VCaP (cell line): ENCODE measurements around the gene CHD9.

Experiments
- H3K27ac ChIP-seq: fragments of 450-650 bp; 2 replicates; pipeline ENCODE4 v1.5.1; 2017
- TF ChIP-seq, protein P1 (sequence below): fragments of 450-650 bp; conservative IDR thresholded peaks from 2 replicates; pipeline ENCODE4 v1.5.1; 2017; ENCODE audit warnings: mild to moderate bottlenecking, moderate library complexity

The CHD9 gene

DNA sequence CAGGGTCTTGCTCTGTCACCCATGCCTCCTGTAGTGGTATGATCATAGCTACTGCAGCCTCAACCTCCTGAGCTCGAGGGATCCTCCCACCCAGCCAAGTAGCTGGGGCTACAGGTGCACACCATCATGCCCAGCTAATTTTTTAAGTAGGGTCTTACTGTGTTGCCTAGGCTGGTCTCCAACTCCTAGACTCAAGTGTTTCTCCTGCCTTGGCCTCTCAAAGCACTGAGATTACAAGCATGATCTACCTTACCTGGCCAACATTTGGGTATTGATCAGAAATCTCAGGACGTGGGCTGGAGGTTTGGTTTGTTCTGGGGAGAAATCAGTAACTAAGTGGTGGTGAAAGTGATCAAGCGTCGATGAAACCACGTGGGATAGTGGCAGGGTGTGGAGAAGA, 4.1 kb downstream of the CHD9 start:
- TF ChIP-seq, protein P1, sequence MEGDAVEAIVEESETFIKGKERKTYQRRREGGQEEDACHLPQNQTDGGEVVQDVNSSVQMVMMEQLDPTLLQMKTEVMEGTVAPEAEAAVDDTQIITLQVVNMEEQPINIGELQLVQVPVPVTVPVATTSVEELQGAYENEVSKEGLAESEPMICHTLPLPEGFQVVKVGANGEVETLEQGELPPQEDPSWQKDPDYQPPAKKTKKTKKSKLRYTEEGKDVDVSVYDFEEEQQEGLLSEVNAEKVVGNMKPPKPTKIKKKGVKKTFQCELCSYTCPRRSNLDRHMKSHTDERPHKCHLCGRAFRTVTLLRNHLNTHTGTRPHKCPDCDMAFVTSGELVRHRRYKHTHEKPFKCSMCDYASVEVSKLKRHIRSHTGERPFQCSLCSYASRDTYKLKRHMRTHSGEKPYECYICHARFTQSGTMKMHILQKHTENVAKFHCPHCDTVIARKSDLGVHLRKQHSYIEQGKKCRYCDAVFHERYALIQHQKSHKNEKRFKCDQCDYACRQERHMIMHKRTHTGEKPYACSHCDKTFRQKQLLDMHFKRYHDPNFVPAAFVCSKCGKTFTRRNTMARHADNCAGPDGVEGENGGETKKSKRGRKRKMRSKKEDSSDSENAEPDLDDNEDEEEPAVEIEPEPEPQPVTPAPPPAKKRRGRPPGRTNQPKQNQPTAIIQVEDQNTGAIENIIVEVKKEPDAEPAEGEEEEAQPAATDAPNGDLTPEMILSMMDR, result no peak
- H3K27ac ChIP-seq, result no peak overlapping the region

DNA sequence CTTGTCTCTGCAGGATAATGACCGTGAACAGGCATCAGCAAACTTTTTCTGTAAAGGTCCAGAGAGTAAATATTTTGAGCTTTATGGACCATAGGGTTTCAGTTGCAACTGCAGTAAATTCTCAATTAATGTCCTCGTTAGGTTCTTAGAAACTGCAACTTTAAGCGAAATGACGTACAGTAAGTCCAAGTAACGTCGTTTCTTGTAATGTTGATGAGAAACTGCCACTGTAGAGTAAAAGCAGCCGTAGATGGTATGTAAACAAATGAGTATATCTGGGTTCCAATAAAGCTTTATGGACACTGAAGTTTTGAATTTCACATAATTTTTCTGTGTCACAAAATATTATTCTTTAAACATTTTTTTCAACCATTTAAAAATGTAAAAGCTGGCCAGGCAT, 4.9 kb downstream of the CHD9 start:
- TF ChIP-seq, protein P1, result no peak
- H3K27ac ChIP-seq, result no peak overlapping the region

DNA sequence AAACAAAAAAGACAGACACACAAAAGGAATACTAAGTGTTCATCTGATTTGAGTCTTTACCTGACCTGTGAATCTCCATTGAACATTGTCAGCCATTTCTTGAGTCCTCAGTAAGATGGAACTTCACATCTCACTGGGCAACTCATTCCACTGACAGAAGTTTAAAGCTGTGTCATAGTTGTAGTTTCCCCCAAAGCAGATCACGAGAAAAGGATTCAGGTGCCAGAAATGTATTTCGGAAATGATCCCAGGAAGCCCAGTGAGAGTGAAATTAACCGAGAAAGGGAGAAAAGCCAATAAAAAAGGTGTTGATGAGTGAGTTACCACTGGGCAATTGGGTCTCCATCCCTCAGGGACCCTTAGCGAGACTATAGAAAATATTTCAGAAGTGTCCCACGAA, 6.5 kb downstream of the CHD9 start:
- H3K27ac ChIP-seq, result no peak overlapping the region
- TF ChIP-seq, protein P1, result no peak

DNA sequence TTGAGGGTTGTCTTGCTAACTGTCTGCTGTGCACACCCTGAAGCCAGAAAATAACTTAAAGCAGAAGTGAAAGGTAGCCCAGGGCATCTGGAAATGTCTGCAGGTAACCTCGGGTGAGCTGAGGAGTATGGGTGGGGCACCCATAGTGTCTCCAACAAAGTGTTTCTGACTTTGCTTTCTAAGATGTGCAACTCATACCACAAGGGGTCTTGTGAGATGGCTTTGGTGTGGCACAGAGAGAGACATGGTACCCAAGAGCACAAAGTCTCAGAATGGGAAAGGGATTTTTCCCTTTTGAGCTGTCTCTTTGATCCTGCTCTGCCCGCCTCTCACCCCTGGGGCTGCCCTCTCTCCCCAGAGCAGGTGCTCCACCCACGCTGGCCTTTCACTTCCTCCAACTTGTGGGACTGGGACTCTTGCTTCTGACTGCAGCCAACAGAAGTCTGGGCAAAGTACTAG, 6.9 kb downstream of the CHD9 start:
- TF ChIP-seq, protein P1, result no peak
- no peak overlapping the region for H3K27ac ChIP-seq

DNA sequence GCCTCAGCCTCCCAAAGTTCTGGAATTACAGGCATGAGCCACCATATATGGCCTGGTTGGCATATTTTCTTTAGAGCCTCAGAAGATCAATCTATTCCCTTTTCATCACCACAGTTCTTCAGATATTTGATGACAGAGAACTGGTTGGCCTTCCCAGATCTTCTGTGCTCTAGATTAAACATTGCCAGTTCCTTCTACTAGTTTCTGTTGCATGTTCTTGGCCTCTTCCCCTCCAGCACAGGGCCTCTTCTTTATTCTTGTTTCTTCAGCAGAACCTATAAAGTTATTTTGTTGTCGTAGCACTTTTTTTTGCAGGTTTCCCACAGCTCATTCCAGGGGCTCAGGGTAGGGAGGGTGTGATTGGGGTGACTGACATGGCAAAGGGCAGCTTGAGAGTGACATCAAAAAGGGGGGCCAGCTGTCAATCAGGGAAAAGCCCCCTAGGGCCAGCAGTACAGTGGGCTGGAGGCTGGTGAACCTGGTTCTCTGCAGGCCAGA, 9.3 kb downstream of the CHD9 start:
- TF ChIP-seq, protein P1, result no peak
- no peak overlapping the region for H3K27ac ChIP-seq

DNA sequence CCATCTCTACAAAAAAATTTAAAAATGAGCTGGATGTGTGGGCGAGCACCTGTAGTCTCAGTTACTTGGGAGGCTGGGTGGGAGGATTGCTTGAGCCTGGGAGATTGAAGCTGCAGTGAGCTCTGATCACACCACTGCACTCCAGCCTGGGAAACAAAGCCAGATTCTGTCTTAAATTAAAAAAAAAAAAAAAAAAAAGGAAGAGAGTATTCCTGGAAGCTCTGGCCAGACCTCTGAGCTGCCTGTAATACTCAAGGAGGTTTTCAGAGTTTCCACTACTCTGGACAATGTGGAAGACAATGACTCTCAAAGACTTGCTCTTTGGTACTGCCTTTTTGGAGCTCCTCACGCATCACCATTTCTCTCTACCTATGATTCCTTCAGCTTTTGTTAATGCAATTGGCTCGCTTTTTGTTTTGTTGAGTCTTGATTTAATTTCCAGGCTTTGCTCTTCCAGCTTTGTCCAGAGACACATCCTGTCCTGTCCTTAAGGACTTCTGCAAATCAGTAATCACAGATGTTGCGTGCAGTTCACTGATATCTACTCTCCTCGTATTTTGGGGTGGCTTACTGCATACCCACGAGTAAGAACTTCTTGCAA, 10.8 kb downstream of the CHD9 start:
- H3K27ac ChIP-seq, result no peak overlapping the region
- TF ChIP-seq, protein P1, result no peak

DNA sequence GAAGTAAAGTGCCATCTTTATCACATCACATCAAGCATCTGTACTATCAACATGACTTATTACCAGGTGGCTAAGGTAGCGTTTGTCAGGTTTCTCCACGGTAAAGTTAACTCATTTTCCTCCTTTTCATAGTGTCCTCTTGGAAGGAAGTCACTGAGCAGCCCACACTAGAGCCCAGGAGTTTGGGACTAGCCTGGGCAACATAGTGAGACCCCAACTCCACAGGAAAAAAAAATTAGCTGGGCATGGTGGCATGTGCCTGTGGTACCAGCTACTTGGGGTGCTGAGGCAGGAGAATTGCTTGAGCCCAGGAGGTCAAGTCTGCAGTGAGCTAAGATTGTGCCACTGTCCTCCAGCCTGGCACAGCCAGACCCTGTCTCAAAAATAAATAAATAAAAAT, 12.9 kb downstream of the CHD9 start:
- TF ChIP-seq, protein P1, result no peak
- H3K27ac ChIP-seq, result no peak overlapping the region
